ENCODE results near the gene FAF2.

The FAF2 gene

GRCh38 chr5:176514244-176514950 lies 66.2 kb downstream of the FAF2 start:
- no peak for DNase-seq (ENCODE audit: low read depth)
- TF ChIP-seq MAX (IDR thresholded peaks at IDR 0.05; ENCODE audit: low read depth, low read length), result no peak
- no peak for TF ChIP-seq CTCF (IDR thresholded peaks at IDR 0.05; ENCODE audit: low read depth, low read length)
- no peak for TF ChIP-seq MYC (IDR thresholded peaks at IDR 0.05; ENCODE audit: low read depth, low read length)
- TF ChIP-seq POLR2A (IDR thresholded peaks at IDR 0.05; ENCODE audit: extremely low read depth, insufficient read length), result no peak
- H3K4me3 ChIP-seq (ENCODE audit: low read depth, low read length), result no peak overlapping the region

- H3K4me3 ChIP-seq (ENCODE audit: low read depth, low read length), result no peak overlapping the region
- no peak for DNase-seq (ENCODE audit: low read depth)
- TF ChIP-seq POLR2A (IDR thresholded peaks at IDR 0.05; ENCODE audit: extremely low read depth, insufficient read length), result no peak
- TF ChIP-seq MAX (IDR thresholded peaks at IDR 0.05; ENCODE audit: low read depth, low read length), result no peak
- no peak for TF ChIP-seq CTCF (IDR thresholded peaks at IDR 0.05; ENCODE audit: low read depth, low read length)
- no peak for TF ChIP-seq MYC (IDR thresholded peaks at IDR 0.05; ENCODE audit: low read depth, low read length)
Measured at GRCh38 chr5:176515396-176515795, 67.2 kb downstream of the FAF2 start.

- no peak for TF ChIP-seq CTCF (IDR thresholded peaks at IDR 0.05; ENCODE audit: low read depth, low read length)
- no peak for TF ChIP-seq POLR2A (IDR thresholded peaks at IDR 0.05; ENCODE audit: extremely low read depth, insufficient read length)
- no peak for TF ChIP-seq MAX (IDR thresholded peaks at IDR 0.05; ENCODE audit: low read depth, low read length)
- no peak for TF ChIP-seq MYC (IDR thresholded peaks at IDR 0.05; ENCODE audit: low read depth, low read length)
- peak; percentile 47 for DNase-seq (ENCODE audit: low read depth)
Measured at GRCh38 chr5:176517053-176517661, 69.0 kb downstream of the FAF2 start.

GRCh38 chr5:176519810-176520720 lies 71.9 kb downstream of the FAF2 start:
- no peak for DNase-seq (ENCODE audit: low read depth)
- no peak for TF ChIP-seq CTCF (IDR thresholded peaks at IDR 0.05; ENCODE audit: low read depth, low read length)
- TF ChIP-seq MYC (IDR thresholded peaks at IDR 0.05; ENCODE audit: low read depth, low read length), result no peak
- TF ChIP-seq POLR2A (IDR thresholded peaks at IDR 0.05; ENCODE audit: extremely low read depth, insufficient read length), result no peak
- no peak for TF ChIP-seq MAX (IDR thresholded peaks at IDR 0.05; ENCODE audit: low read depth, low read length)
- no peak overlapping the region for H3K4me3 ChIP-seq (ENCODE audit: low read depth, low read length)

More at GRCh38 chr5:176517053-176517661, 69.0 kb downstream of the FAF2 start:
- H3K4me3 ChIP-seq (ENCODE audit: low read depth, low read length), result no peak overlapping the region

- H3K4me3 ChIP-seq (ENCODE audit: low read depth, low read length), result no peak overlapping the region
- no peak for TF ChIP-seq MYC (IDR thresholded peaks at IDR 0.05; ENCODE audit: low read depth, low read length)
- TF ChIP-seq POLR2A (IDR thresholded peaks at IDR 0.05; ENCODE audit: extremely low read depth, insufficient read length), result no peak
- no peak for TF ChIP-seq MAX (IDR thresholded peaks at IDR 0.05; ENCODE audit: low read depth, low read length)
- no peak for TF ChIP-seq CTCF (IDR thresholded peaks at IDR 0.05; ENCODE audit: low read depth, low read length)
- DNase-seq (ENCODE audit: low read depth), result no peak
Measured at GRCh38 chr5:176521286-176521685, 73.1 kb downstream of the FAF2 start.
